ENCODE data around the gene RAD51B. TPM values are rescaled to one million over a fixed set of nuclear protein-coding genes. Genes with fewer than 3 reads are reported as not detected.
A peak's percentile ranks its signal among the peaks of the same experiment; 100 is the strongest.

Gene RAD51B
- total RNA-seq, 1 experiment from 2014 or later, result 8.5 TPM

- Histone ChIP-seq H3K4me3 (ENCODE audit: low read depth in 2 of 2, low read length in 2 of 2) (no peak overlapping the region), H3K36me3 (ENCODE audit: control insufficient read depth, insufficient read depth, low read length) (no peaks in the 10 kb centered on the region), H3K27ac (ENCODE audit: low read length) (peak overlapping the region; percentile 90; the same call in 1 of the 2 replicates), H3K4me1 (ENCODE audit: control insufficient read depth, insufficient read depth, low read length) (peaks cover 24% of the 10 kb centered on the region), H3K27me3 (ENCODE audit: control insufficient read depth, insufficient read depth, low read length) (no peaks in the 10 kb centered on the region), H3K9me3 (ENCODE audit: control insufficient read depth, insufficient read depth, low read depth, low read length) (no peaks in the 10 kb centered on the region)
- POLR2A ChIA-PET, result no interaction called here
- CTCF ChIA-PET, result no interaction called here
- in situ Hi-C loops (cut with HindIII; ENCODE audit: low pct_unique_long_range_greater_than_20kb, low sequenced_read_pairs) (no loop called here), intact Hi-C loops (cut with micrococcal nuclease; ENCODE audit: unreplicated experiment) (loop anchor here (10.0 kb wide), 1 partner anchor 93 kb away; no protein-coding TSS in a partner anchor)
- BruUV-seq (replicated peaks), result no TSS peak
- no peak for DNase-seq (ENCODE audit: low read depth, low spot score)
- TF ChIP-seq SIN3A (IDR thresholded peaks at IDR 0.05; ENCODE audit: borderline replicate concordance, insufficient read depth, low read depth, low read length) (no peak), REST (IDR thresholded peaks at IDR 0.05; ENCODE audit: insufficient read depth in 1 of 2, low read depth in 2 of 2, low read length in 1 of 2) (no peak), TCF7L2 (IDR thresholded peaks at IDR 0.05; ENCODE audit: low read depth, low read length) (no peak), POLR2AphosphoS5 (IDR thresholded peaks at IDR 0.05; ENCODE audit: low read depth, low read length) (no peak), CTCF (IDR thresholded peaks at IDR 0.05) (no peak)
- no peak for ATAC-seq
These were observed 321.9 kb downstream of the RAD51B start for GRCh38 chr14:68141281-68142088.

- ChIA-PET CTCF (no interaction called here), POLR2A (no interaction called here)
- H3K27ac ChIP-seq (ENCODE audit: low read length), result peak overlapping the region; percentile 85
- H3K27me3 ChIP-seq (ENCODE audit: control insufficient read depth, insufficient read depth, low read length), result no peaks in the 10 kb centered on the region
- intact Hi-C loops (cut with micrococcal nuclease; ENCODE audit: unreplicated experiment), result loop anchor here (10.0 kb wide), 1 partner anchor 91 kb away; no protein-coding TSS in a partner anchor
- H3K4me1 ChIP-seq (ENCODE audit: control insufficient read depth, insufficient read depth, low read length), result peaks cover 16% of the 10 kb centered on the region
- no TSS peak for BruUV-seq (replicated peaks)
- TF ChIP-seq POLR2AphosphoS5 (IDR thresholded peaks at IDR 0.05; ENCODE audit: low read depth, low read length) (no peak), TCF7L2 (IDR thresholded peaks at IDR 0.05; ENCODE audit: low read depth, low read length) (no peak), SIN3A (IDR thresholded peaks at IDR 0.05; ENCODE audit: borderline replicate concordance, insufficient read depth, low read depth, low read length) (no peak), CTCF (IDR thresholded peaks at IDR 0.05) (no peak), REST (IDR thresholded peaks at IDR 0.05; ENCODE audit: insufficient read depth in 1 of 2, low read depth in 2 of 2, low read length in 1 of 2) (no peak)
- no peaks in the 10 kb centered on the region for H3K9me3 ChIP-seq (ENCODE audit: control insufficient read depth, insufficient read depth, low read depth, low read length)
- ATAC-seq (no peak), DNase-seq (ENCODE audit: low read depth, low spot score) (no peak)
- H3K36me3 ChIP-seq (ENCODE audit: control insufficient read depth, insufficient read depth, low read length), result no peaks in the 10 kb centered on the region
- in situ Hi-C loops (cut with HindIII; ENCODE audit: low pct_unique_long_range_greater_than_20kb, low sequenced_read_pairs), result no loop called here
- no peak overlapping the region for H3K4me3 ChIP-seq (ENCODE audit: low read depth in 2 of 2, low read length in 2 of 2)
These were observed 323.8 kb downstream of the RAD51B start for GRCh38 chr14:68143341-68143841.
